Stimulated activated memory B cell treated with anti-CD40 and anti-IgM and Interleukin-4, amounts not matched to agents 10 μg/mL and 1 μg/mL and 100 μg/mL, for 72 hours (primary cell): ENCODE data around the gene FRK.
"Not testable (repeated sequence)": the region's sequence is repeated elsewhere in the genome, so short reads cannot be mapped to it uniquely, and the experiment has no call there.

Source experiments
- ATAC-seq: fragments of 150-1000 bp; cut with Tn5 transposase; 2 replicates; pipeline ENCODE4 v1.10.0; 2021
- H3K27ac Mint-ChIP-seq: one replicate; pipeline ENCODE4 v1.8.0; 2022; ENCODE audit warnings: mild to moderate bottlenecking, mixed read lengths
- H3K27me3 Mint-ChIP-seq: one replicate; pipeline ENCODE4 v1.8.0; 2022; ENCODE audit warnings: mixed read lengths
- H3K36me3 Mint-ChIP-seq: one replicate; pipeline ENCODE4 v1.8.0; 2022; ENCODE audit warnings: mixed read lengths
- H3K4me1 Mint-ChIP-seq: one replicate; pipeline ENCODE4 v1.8.0; 2022; ENCODE audit warnings: mixed read lengths
- H3K4me3 Mint-ChIP-seq: one replicate; pipeline ENCODE4 v1.8.0; 2022; ENCODE audit warnings: mild to moderate bottlenecking, moderate library complexity, mixed read lengths
- H3K9me3 Mint-ChIP-seq: one replicate; pipeline ENCODE4 v1.8.0; 2022; ENCODE audit warnings: mixed read lengths

FRK gene

GRCh38 chr6:115888687-115889470 is 171.8 kb downstream of the FRK start:
- H3K36me3 Mint-ChIP-seq, H3K4me3 Mint-ChIP-seq, ATAC-seq: not testable (repeated sequence)

GRCh38 chr6:115887891-115888290 is 172.8 kb downstream of the FRK start:
- no peaks in the 10 kb centered on the region for H3K4me1 Mint-ChIP-seq

More at GRCh38 chr6:115888687-115889470, 171.8 kb downstream of the FRK start:
- H3K9me3 Mint-ChIP-seq, H3K27ac Mint-ChIP-seq, H3K4me1 Mint-ChIP-seq, H3K27me3 Mint-ChIP-seq: not testable (repeated sequence)

GRCh38 chr6:115885636-115886366 is 174.9 kb downstream of the FRK start:
- H3K36me3 Mint-ChIP-seq = no peaks in the 10 kb centered on the region
- no peak overlapping the region for H3K27ac Mint-ChIP-seq
- H3K4me1 Mint-ChIP-seq = no peaks in the 10 kb centered on the region
- H3K9me3 Mint-ChIP-seq = no peaks in the 10 kb centered on the region
- ATAC-seq = no peak
- no peak overlapping the region for H3K4me3 Mint-ChIP-seq
- H3K27me3 Mint-ChIP-seq = no peaks in the 10 kb centered on the region

More at GRCh38 chr6:115887891-115888290, 172.8 kb downstream of the FRK start:
- Mint-ChIP-seq H3K9me3 (no peaks in the 10 kb centered on the region), H3K27me3 (no peaks in the 10 kb centered on the region), H3K36me3 (no peaks in the 10 kb centered on the region), H3K27ac (no peak overlapping the region), H3K4me3 (no peak overlapping the region)
- ATAC-seq = no peak

GRCh38 chr6:115882771-115883170 is 177.9 kb downstream of the FRK start:
- Mint-ChIP-seq H3K4me3 (no peak overlapping the region), H3K27me3 (no peaks in the 10 kb centered on the region), H3K27ac (no peak overlapping the region), H3K9me3 (no peaks in the 10 kb centered on the region), H3K4me1 (no peaks in the 10 kb centered on the region), H3K36me3 (no peaks in the 10 kb centered on the region)
- ATAC-seq = no peak

GRCh38 chr6:115882174-115882573 is 178.5 kb downstream of the FRK start:
- Mint-ChIP-seq H3K27me3 (no peaks in the 10 kb centered on the region), H3K36me3 (no peaks in the 10 kb centered on the region), H3K9me3 (no peaks in the 10 kb centered on the region), H3K4me1 (no peaks in the 10 kb centered on the region), H3K27ac (no peak overlapping the region), H3K4me3 (no peak overlapping the region)
- ATAC-seq = no peak
